Thyroid gland (tissue), 4 donors: ENCODE data around the gene APOA4. TPM values are rescaled to one million over a fixed set of nuclear protein-coding genes. Genes with fewer than 3 reads are reported as not detected.

Source experiments
- DNase-seq, 2 donors: peaks; one replicate each; pipeline ENCODE4 v3.0.0-alpha.2; 2019
- H3K27ac ChIP-seq, 3 donors: fragments of 200-600 bp; sonication (generic); 1 replicate in 2 of 3; 2 replicates in 1 of 3; pipeline ENCODE4 v1.5.1; 2016 to 2019; ENCODE audit warnings: mild to moderate bottlenecking in 1 of 3, moderate library complexity in 1 of 3
- H3K27me3 ChIP-seq: fragments of 200-600 bp; sonication (generic); one replicate; pipeline ENCODE4 v1.5.1; 2019
- H3K36me3 ChIP-seq, 2 donors: fragments of 200-600 bp; sonication (generic); one replicate each; pipeline ENCODE4 v1.5.1; 2016 to 2019
- H3K4me1 ChIP-seq, 2 donors: fragments of 200-600 bp; sonication (generic); one replicate each; pipeline ENCODE4 v1.5.1; 2017 to 2019
- H3K4me3 ChIP-seq, 3 donors: fragments of 200-600 bp; sonication (generic); replicated peaks in 1 of 3; 1 replicate in 2 of 3; 2 replicates in 1 of 3; pipeline ENCODE4 v1.5.1; 2016; ENCODE audit warnings: mild to moderate bottlenecking in 1 of 3
- H3K9me3 ChIP-seq: fragments of 200-600 bp; sonication (generic); one replicate; pipeline ENCODE4 v1.5.1; 2017
- POLR2A ChIP-seq, 2 donors: fragments of 450-650 bp; IDR thresholded peaks; one replicate each; pipeline ENCODE4 v1.6.1; 2017; ENCODE audit warnings: antibody characterized with exemption in 2 of 2, mild to moderate bottlenecking in 2 of 2, moderate library complexity in 1 of 2
- WGBS, 2 donors: methylation state at CpG; one replicate each; pipeline ENCODE4 v1.1.5; 2017; 5-methylcytosine and 5-hydroxymethylcytosine counted together
- intact Hi-C: fragments of 100-400 bp; cut with DNase I; formaldehyde crosslinking; loops from one replicate; pipeline ENCODE4 v1.15.1; 2023
- total RNA-seq, 4 donors: library from RNA; depleted of rRNA; stranded (reverse); fragments of >200 nt; gene quantifications; one replicate each; pipeline ENCODE4 v1.2.3, GENCODE V29; 2016
- TF ChIP-seq, protein P1 (sequence below), 6 experiments: fragments of 200-600 bp in 3 of 6; fragments of 450-650 bp in 3 of 6; sonication (generic) in 3 of 6; IDR thresholded peaks; one replicate each; pipeline ENCODE4 v1.5.1; 2016 to 2019; ENCODE audit warnings: antibody characterized with exemption in 6 of 6, mild to moderate bottlenecking in 2 of 6, inconsistent platforms in 1 of 6, moderate library complexity in 1 of 6

The APOA4 gene
- total RNA-seq, 4 donors from 2014 or later = not detected

- no peak for DNase-seq
- Histone ChIP-seq H3K27ac (no peak overlapping the region), H3K4me3 (no peak overlapping the region), H3K27me3 (no peaks in the 10 kb centered on the region), H3K4me1 (peaks cover 0 to 15% of the 10 kb centered on the region in 2 donors), H3K36me3 (no peaks in the 10 kb centered on the region), H3K9me3 (no peaks in the 10 kb centered on the region)
- TF ChIP-seq, protein P1, sequence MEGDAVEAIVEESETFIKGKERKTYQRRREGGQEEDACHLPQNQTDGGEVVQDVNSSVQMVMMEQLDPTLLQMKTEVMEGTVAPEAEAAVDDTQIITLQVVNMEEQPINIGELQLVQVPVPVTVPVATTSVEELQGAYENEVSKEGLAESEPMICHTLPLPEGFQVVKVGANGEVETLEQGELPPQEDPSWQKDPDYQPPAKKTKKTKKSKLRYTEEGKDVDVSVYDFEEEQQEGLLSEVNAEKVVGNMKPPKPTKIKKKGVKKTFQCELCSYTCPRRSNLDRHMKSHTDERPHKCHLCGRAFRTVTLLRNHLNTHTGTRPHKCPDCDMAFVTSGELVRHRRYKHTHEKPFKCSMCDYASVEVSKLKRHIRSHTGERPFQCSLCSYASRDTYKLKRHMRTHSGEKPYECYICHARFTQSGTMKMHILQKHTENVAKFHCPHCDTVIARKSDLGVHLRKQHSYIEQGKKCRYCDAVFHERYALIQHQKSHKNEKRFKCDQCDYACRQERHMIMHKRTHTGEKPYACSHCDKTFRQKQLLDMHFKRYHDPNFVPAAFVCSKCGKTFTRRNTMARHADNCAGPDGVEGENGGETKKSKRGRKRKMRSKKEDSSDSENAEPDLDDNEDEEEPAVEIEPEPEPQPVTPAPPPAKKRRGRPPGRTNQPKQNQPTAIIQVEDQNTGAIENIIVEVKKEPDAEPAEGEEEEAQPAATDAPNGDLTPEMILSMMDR (IDR thresholded peaks at IDR 0.05) = no peak
- no peak for TF ChIP-seq POLR2A (IDR thresholded peaks at IDR 0.05)
- 83 to 90% methylated on average over 4 to 9 of the region's 9 CpGs for WGBS, 2 donors
- intact Hi-C loops = no loop called here
Measured at GRCh38 chr11:116826751-116827431, 3.8 kb upstream of the APOA4 start.

GRCh38 chr11:116825854-116826750, 3.0 kb upstream of the APOA4 start:
- Histone ChIP-seq H3K4me1 (peaks cover 0 to 15% of the 10 kb centered on the region in 2 donors), H3K4me3 (no peak overlapping the region), H3K36me3 (no peaks in the 10 kb centered on the region), H3K27me3 (no peaks in the 10 kb centered on the region), H3K9me3 (no peaks in the 10 kb centered on the region), H3K27ac (no peak overlapping the region)
- intact Hi-C loops = no loop called here
- no peak for DNase-seq
- no peak for TF ChIP-seq POLR2A (IDR thresholded peaks at IDR 0.05)
- TF ChIP-seq, protein P1 (IDR thresholded peaks at IDR 0.05) = no peak
- WGBS, 2 donors = 82 to 85% methylated on average over 14 to 21 of the region's 22 CpGs

- no peaks in the 10 kb centered on the region for H3K27me3 ChIP-seq
- no peaks in the 10 kb centered on the region for H3K36me3 ChIP-seq
- WGBS, 2 donors = 79 to 86% methylated on average over 5 of the region's 5 CpGs
- H3K4me3 ChIP-seq = no peak overlapping the region
- H3K27ac ChIP-seq = no peak overlapping the region
- TF ChIP-seq, protein P1 (IDR thresholded peaks at IDR 0.05) = no peak
- no peak for TF ChIP-seq POLR2A (IDR thresholded peaks at IDR 0.05)
- no peaks in the 10 kb centered on the region for H3K9me3 ChIP-seq
- H3K4me1 ChIP-seq = peaks cover 0 to 15% of the 10 kb centered on the region in 2 donors
- intact Hi-C loops = no loop called here
- no peak for DNase-seq
Measured at GRCh38 chr11:116825434-116825833, 2.3 kb upstream of the APOA4 start.

GRCh38 chr11:116822575-116822974, 529 bp downstream of the APOA4 start:
- DNase-seq = peak; percentile 52 to 56
- Histone ChIP-seq H3K9me3 (no peaks in the 10 kb centered on the region), H3K27me3 (no peaks in the 10 kb centered on the region), H3K36me3 (no peaks in the 10 kb centered on the region), H3K4me3 (no peak overlapping the region), H3K4me1 (peaks cover 0 to 10% of the 10 kb centered on the region in 2 donors), H3K27ac (peak overlapping the region in 1 of 3 donors; percentile 11)
- TF ChIP-seq POLR2A (IDR thresholded peaks at IDR 0.05) = no peak
- TF ChIP-seq, protein P1 (IDR thresholded peaks at IDR 0.05) = no peak
- intact Hi-C loops = no loop called here
- 48 to 60% methylated on average over 5 of the region's 5 CpGs for WGBS, 2 donors
